Activated CD8-positive, alpha-beta memory T cell treated with anti-CD3 and anti-CD28 coated beads for 4 hours (primary cell): ENCODE measurements around the gene SAMD4A.

ENCODE experiments used
- DNase-seq, 2 donors: peaks; one replicate each; pipeline ENCODE4 v3.0.0-alpha.2; 2020; ENCODE audit warnings: low read depth in 2 of 2

SAMD4A gene

DNA sequence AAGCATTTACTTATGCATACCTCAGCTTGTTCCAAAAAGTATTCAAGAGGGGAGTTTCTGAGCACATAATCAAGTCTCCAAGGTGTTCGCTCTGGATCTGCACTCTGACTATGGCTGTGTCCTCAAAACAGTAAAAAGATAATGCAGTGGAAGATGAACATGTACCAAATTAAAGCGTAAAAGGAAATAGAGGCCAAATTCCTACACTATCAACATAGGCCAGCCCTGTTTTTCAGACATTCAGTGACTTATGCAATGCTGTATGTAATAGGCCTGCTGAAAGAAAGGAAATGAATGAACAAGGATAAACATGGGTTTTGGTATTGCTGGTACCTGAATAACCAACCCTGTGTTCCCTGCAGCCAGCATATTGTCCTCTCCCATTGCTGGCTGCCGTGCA is 115.7 kb downstream of the SAMD4A start:
- DNase-seq = no peak

- no peak for DNase-seq
Observed at GRCh38 chr14:54683882-54684794, 117.2 kb downstream of the SAMD4A start.

GRCh38 chr14:54685286-54685845 is 118.4 kb downstream of the SAMD4A start:
- DNase-seq = no peak

DNA sequence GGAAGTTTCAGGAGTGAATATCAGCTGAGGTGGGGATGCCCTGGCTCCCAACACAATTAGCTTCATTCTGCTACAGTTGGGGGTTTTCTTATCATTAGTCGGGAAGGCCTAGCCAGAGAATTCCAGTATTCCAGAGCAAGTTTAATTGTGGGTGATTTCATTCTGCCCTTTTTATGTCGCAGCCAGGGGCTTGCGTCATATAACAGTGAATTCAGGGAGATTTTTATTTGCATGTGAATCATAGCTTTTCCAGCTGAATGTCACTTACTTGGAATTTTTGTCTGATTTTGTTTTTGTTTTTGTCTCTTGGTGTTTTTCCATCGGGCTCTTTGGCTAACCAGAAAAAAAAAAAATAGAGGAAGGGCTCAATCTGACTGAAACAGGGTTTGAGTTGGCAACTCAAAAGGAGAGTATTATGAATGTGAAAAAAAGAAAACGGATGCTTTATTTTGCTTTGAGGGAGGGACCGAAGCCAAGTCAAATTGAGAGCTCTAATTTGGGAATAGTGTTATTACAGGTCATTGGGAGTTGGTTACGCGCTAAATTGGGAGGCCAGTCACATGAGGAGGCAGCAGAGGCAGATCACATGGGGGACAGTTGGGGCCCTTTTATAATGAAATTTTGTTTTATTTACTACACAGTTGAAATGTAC is 119.4 kb downstream of the SAMD4A start:
- no peak for DNase-seq

GRCh38 chr14:54686871-54687749 is 120.2 kb downstream of the SAMD4A start:
- DNase-seq = no peak

GRCh38 chr14:54687750-54688119 is 120.8 kb downstream of the SAMD4A start:
- DNase-seq = no peak

DNA sequence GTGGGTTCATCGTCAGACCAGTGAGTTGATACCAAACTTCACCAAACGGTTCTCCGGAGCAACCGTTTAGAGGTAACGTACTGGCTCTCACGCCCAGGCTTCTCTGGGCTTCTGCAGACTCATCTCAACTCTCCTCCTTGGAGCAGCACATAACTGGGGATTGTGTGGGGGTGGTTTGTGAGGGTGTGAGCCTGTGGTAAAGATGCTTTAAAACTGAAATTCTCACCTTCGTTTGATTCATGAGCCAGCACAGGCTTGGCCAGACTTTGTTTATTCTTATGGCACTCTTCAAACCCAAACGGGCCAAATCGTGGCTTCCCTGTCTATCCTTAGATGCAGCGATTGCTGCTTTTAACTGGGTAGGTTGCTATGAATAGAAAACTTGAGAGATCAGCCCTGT is 121.3 kb downstream of the SAMD4A start:
- no peak for DNase-seq

- no peak for DNase-seq
Observed at GRCh38 chr14:54689928-54690327, 123.0 kb downstream of the SAMD4A start.

DNA sequence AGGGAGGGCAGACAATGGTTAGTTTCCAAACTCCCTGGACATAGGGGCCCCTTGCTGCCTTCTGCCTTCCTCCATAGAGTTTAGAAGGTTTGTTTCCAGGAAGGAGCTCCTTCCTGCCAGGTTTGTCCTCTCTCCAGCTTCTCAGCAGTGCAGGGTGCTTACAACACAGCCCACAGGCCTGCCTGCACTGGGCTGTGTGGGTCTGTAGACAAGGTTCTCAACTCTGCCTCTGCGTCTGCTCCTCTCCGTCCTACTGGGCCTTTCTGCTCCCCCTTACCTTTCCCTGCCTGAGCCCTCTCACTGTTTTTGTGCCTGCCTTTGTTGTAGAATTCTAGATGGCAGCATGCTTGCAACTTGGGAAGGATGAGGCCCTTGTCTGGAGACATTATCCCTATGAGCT is 124.0 kb downstream of the SAMD4A start:
- DNase-seq = no peak

- no peak for DNase-seq
Observed at GRCh38 chr14:54691525-54692283, 124.8 kb downstream of the SAMD4A start.

- no peak for DNase-seq
Observed at GRCh38 chr14:54692284-54692772, 125.4 kb downstream of the SAMD4A start.

DNA sequence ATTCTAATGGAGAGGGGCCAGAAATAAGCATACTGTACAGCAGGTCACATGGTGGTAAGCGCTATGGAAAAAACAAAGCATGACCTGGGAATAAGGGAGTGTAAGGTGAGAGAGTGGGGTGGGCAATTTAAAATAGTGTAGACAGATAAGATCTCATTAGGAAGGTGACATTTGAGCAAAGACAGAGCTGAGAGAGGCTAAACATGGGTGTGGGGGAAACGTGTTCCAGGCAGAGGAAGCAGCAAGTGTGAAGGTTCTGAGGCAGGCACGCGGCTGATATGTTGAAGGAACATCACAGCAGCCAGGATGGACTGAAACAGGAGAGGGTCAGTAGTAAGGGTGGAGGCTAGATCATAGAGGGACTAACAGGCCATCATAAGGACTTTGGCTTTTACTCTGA is 126.8 kb downstream of the SAMD4A start:
- DNase-seq = no peak

- DNase-seq = no peak
Observed at GRCh38 chr14:54695196-54695595, 128.3 kb downstream of the SAMD4A start.

DNA sequence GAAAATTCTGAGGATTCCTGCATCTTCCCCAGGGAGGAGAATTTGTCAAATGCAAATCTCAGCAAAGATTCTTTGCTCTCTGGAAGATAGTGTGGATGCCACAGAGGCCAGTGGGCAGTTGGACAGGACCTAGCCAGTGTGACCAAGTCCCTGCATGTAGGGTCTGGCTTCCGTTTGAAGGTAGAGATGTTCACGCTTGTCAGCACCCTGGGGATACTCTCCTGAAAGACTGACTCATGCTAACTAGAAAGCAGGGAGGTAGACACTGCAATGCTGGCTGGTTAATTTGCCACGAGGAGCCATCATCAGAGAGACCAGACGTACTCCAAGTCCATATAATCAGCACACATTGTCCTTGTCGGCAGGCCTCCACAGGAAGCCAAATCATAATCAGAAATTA is 130.1 kb downstream of the SAMD4A start:
- no peak for DNase-seq

DNA sequence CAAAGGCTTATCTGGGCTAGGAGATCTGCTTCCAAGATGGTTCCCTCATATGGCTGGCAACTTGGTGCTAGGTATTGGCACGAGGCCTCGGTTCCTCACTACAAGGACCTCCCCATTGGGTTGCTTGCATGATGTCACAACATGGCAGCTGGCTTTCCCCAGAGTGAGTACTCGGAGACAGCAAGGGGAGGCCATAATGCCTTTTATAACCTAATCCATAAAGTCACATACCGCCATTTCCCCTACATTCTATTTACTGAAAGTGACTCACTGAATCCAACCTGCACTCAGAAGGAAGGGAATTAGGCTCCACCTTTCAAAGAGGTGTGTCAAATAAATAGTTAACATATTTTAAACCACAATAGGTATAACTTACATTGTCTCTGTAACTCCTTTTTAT is 130.9 kb downstream of the SAMD4A start:
- no peak for DNase-seq

DNA sequence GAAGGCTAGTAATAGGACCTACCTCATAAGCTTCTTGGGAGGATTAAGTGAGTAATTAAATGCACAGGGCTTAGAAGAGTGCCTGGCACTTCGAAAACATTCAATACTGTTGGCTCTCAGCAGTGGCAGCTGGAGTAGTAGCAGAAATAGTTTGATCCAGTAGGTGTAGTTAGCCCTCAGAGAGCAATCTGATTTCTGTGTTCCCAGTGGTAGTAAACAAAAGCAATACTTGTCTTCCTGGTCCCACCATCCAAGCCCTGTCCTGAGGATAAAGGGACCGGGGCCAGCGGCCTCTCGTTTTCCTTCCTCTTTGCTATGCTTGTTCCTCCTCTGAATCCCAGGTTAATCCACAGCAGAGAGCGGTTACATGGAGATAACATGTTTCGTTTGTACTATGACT is 131.6 kb downstream of the SAMD4A start:
- no peak for DNase-seq

- no peak for DNase-seq
Observed at GRCh38 chr14:54698966-54699530, 132.1 kb downstream of the SAMD4A start.

- DNase-seq = no peak
Observed at GRCh38 chr14:54699735-54700134, 132.8 kb downstream of the SAMD4A start.

DNA sequence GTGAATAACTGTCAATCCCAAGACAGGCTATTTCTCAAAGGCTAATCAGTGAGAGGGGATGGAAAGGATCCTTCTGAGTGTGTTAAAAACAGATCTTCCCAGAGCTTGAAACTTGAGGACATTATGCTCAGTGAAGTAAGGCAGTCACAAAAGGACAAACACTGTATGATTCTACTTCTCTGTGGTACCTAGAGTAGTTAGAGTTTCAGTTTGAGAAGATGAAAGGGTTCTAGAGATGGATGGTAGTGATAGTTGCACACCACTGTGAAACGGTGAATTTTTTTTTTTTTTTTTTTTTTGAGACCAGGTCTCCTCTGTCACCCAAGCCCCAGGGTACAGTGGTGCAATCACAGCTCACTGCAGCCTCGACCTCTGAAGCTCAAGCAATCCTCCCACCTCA is 133.8 kb downstream of the SAMD4A start:
- no peak for DNase-seq

DNA sequence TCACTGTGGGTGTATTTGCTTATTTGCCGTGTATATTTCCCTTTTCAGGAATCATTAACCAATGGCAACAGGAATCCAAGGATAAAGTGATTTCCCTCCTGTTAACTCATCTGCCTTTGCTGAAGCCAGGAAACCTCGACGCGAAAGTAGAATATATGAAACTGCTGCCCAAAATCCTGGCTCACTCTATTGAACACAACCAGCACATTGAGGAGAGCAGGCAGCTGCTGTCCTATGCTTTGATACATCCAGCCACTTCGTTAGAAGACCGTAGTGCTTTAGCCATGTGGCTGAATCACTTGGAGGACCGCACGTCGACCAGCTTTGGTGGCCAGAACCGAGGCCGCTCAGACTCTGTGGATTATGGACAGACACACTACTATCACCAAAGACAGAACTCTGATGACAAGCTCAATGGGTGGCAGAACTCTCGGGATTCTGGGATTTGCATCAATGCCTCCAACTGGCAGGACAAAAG is 135.1 kb downstream of the SAMD4A start:
- no peak for DNase-seq

GRCh38 chr14:54702492-54702891 is 135.6 kb downstream of the SAMD4A start:
- no peak for DNase-seq
